Smooth muscle cell of bladder (primary cell): ENCODE results near the gene CNTROB. TPM values are rescaled to one million over a fixed set of nuclear protein-coding genes. Genes with fewer than 3 reads are reported as not detected.

Experiments
- total RNA-seq: library from RNA; depleted of rRNA; stranded (reverse); fragments of >200 nt; gene quantifications from 2 replicates; pipeline ENCODE4 v1.2.3, GENCODE V29; 2014

Gene CNTROB
- 13.4 and 17.4 TPM in 2 replicates for total RNA-seq

GRCh38 chr17:7931709-7932482 is at the start of gene CNTROB, which contains the start of gene TRAPPC1:
TSS of gene CNTROB (plus strand) at chr17:7932206. CDS start at chr17:7933080, 874 bp downstream.
TSS of gene TRAPPC1 (minus strand) at chr17:7931946. CDS start at chr17:7931829, 117 bp downstream.

GRCh38 chr17:7888184-7888920 is 43.7 kb upstream of the CNTROB start, which contains the start of gene CHD3:
TSS of gene CHD3 (plus strand) at chr17:7888789. CDS start at chr17:7889001, 212 bp downstream.

GRCh38 chr17:7915611-7916384 is 16.2 kb upstream of the CNTROB start, which contains the start of gene RNF227:
TSS of gene RNF227 (minus strand) at chr17:7916289. CDS start at chr17:7916195, 94 bp downstream.

GRCh38 chr17:7929158-7930023 is 2.6 kb upstream of the CNTROB start, which contains the start of gene KCNAB3:
TSS of gene KCNAB3 (minus strand) at chr17:7929856. CDS start at chr17:7929435, 421 bp downstream.

Other genes with a start within 250 kb of the CNTROB start
- gene TP53, start 244.7 kb upstream of the CNTROB start, total RNA-seq, result 16.9 and 18.7 TPM in 2 replicates
- gene WRAP53, start 243.7 kb upstream of the CNTROB start, total RNA-seq, result 3.1 and 3.4 TPM in 2 replicates
- 0.09 and 0.28 TPM in 2 replicates for gene EFNB3, start 227.0 kb upstream of the CNTROB start, total RNA-seq
- gene DNAH2, start 214.5 kb upstream of the CNTROB start, total RNA-seq, result 0.57 and 1.8 TPM in 2 replicates
- 4.8 and 7.7 TPM in 2 replicates for gene KDM6B, start 98.0 kb upstream of the CNTROB start, total RNA-seq
- 0.14 and 0.28 TPM in 2 replicates for gene TMEM88, start 77.1 kb upstream of the CNTROB start, total RNA-seq
- gene NAA38, start 74.6 kb upstream of the CNTROB start, total RNA-seq, result 96.1 and 113 TPM in 2 replicates
- gene CYB5D1, start 74.2 kb upstream of the CNTROB start, total RNA-seq, result 6.0 and 8.2 TPM in 2 replicates
- 231 and 283 TPM in 2 replicates for gene CHD3, start 43.4 kb upstream of the CNTROB start, total RNA-seq
- 2.3 and 2.8 TPM in 2 replicates for gene RNF227, start 15.9 kb upstream of the CNTROB start, total RNA-seq
- 0.18 and 0.28 TPM in 2 replicates for gene KCNAB3, start 2.4 kb upstream of the CNTROB start, total RNA-seq
- 36.4 and 42.0 TPM in 2 replicates for gene TRAPPC1, start 260 bp upstream of the CNTROB start, total RNA-seq
- under 0.01 and 0.09 TPM in 2 replicates for gene GUCY2D, start 70.4 kb downstream of the CNTROB start, total RNA-seq
- gene ALOX15B, start 106.9 kb downstream of the CNTROB start, total RNA-seq, result 0.18 TPM in 1 of 2 replicates, not detected in the other
- gene ALOX12B, start 155.5 kb downstream of the CNTROB start, total RNA-seq, result not detected in 2 replicates
- gene ALOXE3, start 186.3 kb downstream of the CNTROB start, total RNA-seq, result under 0.01 TPM in 1 of 2 replicates, not detected in the other
- gene HES7, start 191.9 kb downstream of the CNTROB start, total RNA-seq, result not detected in 2 replicates
- 2.9 and 3.3 TPM in 2 replicates for gene PER1, start 220.2 kb downstream of the CNTROB start, total RNA-seq
- 3.5 and 3.7 TPM in 2 replicates for gene VAMP2, start 230.7 kb downstream of the CNTROB start, total RNA-seq
- 18.4 and 45.5 TPM in 2 replicates for gene TMEM107, start 244.2 kb downstream of the CNTROB start, total RNA-seq